DND-41 (cell line): ENCODE results near the gene ARPC1A.

Experiments
- ATAC-seq: fragments of 200-7000 bp; cut with Tn5 transposase; 3 replicates; pipeline ENCODE4 v1.9.1; 2021; ENCODE audit warnings: low read depth; ENCODE audit not compliant: insufficient read depth
- DNase-seq: peaks from one replicate; pipeline ENCODE4 v3.0.0-alpha.2; 2020
- H2AFZ ChIP-seq: 2 replicates; pipeline ENCODE4 v1.6.0; 2012; ENCODE audit warnings: low read depth, low read length
- H3K27ac ChIP-seq: 2 replicates; pipeline ENCODE4 v1.5.1; 2012; ENCODE audit warnings: low read length, inconsistent platforms
- H3K27me3 ChIP-seq: fragments of 200-600 bp; sonication (generic); 2 replicates; pipeline ENCODE4 v1.6.0; 2012; ENCODE audit warnings: low read length, mild to moderate bottlenecking, inconsistent platforms; ENCODE audit not compliant: insufficient read depth, poor library complexity
- H3K36me3 ChIP-seq: 2 replicates; pipeline ENCODE4 v1.5.1; 2012; ENCODE audit warnings: low read length, inconsistent platforms; ENCODE audit not compliant: insufficient read depth
- H3K4me1 ChIP-seq: 2 replicates; pipeline ENCODE4 v1.5.1; 2012; ENCODE audit warnings: mild to moderate bottlenecking, low read length; ENCODE audit not compliant: insufficient read depth
- H3K4me2 ChIP-seq: 2 replicates; pipeline ENCODE4 v1.6.0; 2012; ENCODE audit warnings: mild to moderate bottlenecking, moderate library complexity, low read length, inconsistent platforms; ENCODE audit not compliant: insufficient read depth
- H3K4me3 ChIP-seq, 2 experiments: fragments of 200-600 bp in 1 of 2; shearing (Covaris generic) in 1 of 2; 2 replicates each; pipeline ENCODE4 v1.5.1; 2012 to 2016; ENCODE audit warnings: inconsistent platforms in 2 of 2, low read length in 2 of 2, mild to moderate bottlenecking in 2 of 2, low read depth in 1 of 2, moderate library complexity in 1 of 2
- H3K79me2 ChIP-seq: 2 replicates; pipeline ENCODE4 v1.6.0; 2012; ENCODE audit warnings: low read length, inconsistent platforms; ENCODE audit not compliant: insufficient read depth
- H3K9ac ChIP-seq: 2 replicates; pipeline ENCODE4 v1.6.0; 2012; ENCODE audit warnings: low read depth, mild to moderate bottlenecking, inconsistent platforms, low read length, moderate library complexity
- H3K9me3 ChIP-seq: 2 replicates; pipeline ENCODE4 v1.5.1; 2012; ENCODE audit warnings: low read length, moderate library complexity, mild to moderate bottlenecking, inconsistent platforms; ENCODE audit not compliant: insufficient read depth, severe bottlenecking
- H4K20me1 ChIP-seq: 2 replicates; pipeline ENCODE4 v1.6.0; 2012; ENCODE audit warnings: low read length; ENCODE audit not compliant: insufficient read depth
- CTCF ChIP-seq: IDR thresholded peaks from 2 replicates; pipeline ENCODE4 v1.5.1; 2012; ENCODE audit warnings: borderline replicate concordance, low read length, moderate library complexity, mild to moderate bottlenecking; ENCODE audit not compliant: poor library complexity, severe bottlenecking; ENCODE audit errors: extremely low read depth
- EZH2 ChIP-seq: IDR thresholded peaks from 3 replicates; pipeline ENCODE4 v1.6.1; 2012; ENCODE audit warnings: borderline replicate concordance, low read depth, mild to moderate bottlenecking, moderate library complexity, low read length, inconsistent platforms; ENCODE audit not compliant: severe bottlenecking

Gene ARPC1A

GRCh38 chr7:99398891-99399445 is 73.3 kb downstream of the ARPC1A start:
- Histone ChIP-seq H3K36me3 (peaks cover 93% of the 10 kb centered on the region), H3K4me3 (no peak overlapping the region), H3K27me3 (no peaks in the 10 kb centered on the region), H4K20me1 (peaks cover 72% of the 10 kb centered on the region), H2AFZ (no peak overlapping the region), H3K4me1 (peaks cover 2% of the 10 kb centered on the region; the same call in 1 of the 2 replicates), H3K79me2 (peaks cover 30% of the 10 kb centered on the region), H3K4me2 (no peak overlapping the region), H3K27ac (no peak overlapping the region), H3K9ac (no peak overlapping the region), H3K9me3 (no peaks in the 10 kb centered on the region)
- ATAC-seq (peak; percentile 2; the same call in 1 of the 3 replicates), DNase-seq (no peak)
- no peak for TF ChIP-seq CTCF
- no peak for TF ChIP-seq EZH2

GRCh38 chr7:99399597-99399996 is 73.9 kb downstream of the ARPC1A start:
- H2AFZ ChIP-seq = no peak overlapping the region
- no peaks in the 10 kb centered on the region for H3K9me3 ChIP-seq
- peaks cover 32% of the 10 kb centered on the region for H3K79me2 ChIP-seq
- no peak for DNase-seq
- peaks cover 6% of the 10 kb centered on the region for H3K4me1 ChIP-seq
- H3K27ac ChIP-seq = no peak overlapping the region
- no peak overlapping the region for H3K4me3 ChIP-seq
- H3K4me2 ChIP-seq = no peak overlapping the region
- H3K27me3 ChIP-seq = no peaks in the 10 kb centered on the region
- no peak for TF ChIP-seq CTCF
- TF ChIP-seq EZH2 = no peak
- 0 out of 3 replicates have a peak, but pooled peaks have one; percentile 1 for ATAC-seq
- peaks cover 93% of the 10 kb centered on the region for H3K36me3 ChIP-seq
- H4K20me1 ChIP-seq = peaks cover 73% of the 10 kb centered on the region
- H3K9ac ChIP-seq = no peak overlapping the region

GRCh38 chr7:99402854-99403253 is 77.2 kb downstream of the ARPC1A start:
- no peak for ATAC-seq
- DNase-seq = no peak
- Histone ChIP-seq H3K4me3 (no peak overlapping the region), H3K36me3 (peaks cover 81% of the 10 kb centered on the region), H4K20me1 (peaks cover 73% of the 10 kb centered on the region), H2AFZ (no peak overlapping the region), H3K27me3 (no peaks in the 10 kb centered on the region), H3K9me3 (no peaks in the 10 kb centered on the region), H3K4me2 (no peak overlapping the region), H3K79me2 (peaks cover 61% of the 10 kb centered on the region), H3K4me1 (peaks cover 36% of the 10 kb centered on the region), H3K27ac (no peak overlapping the region), H3K9ac (no peak overlapping the region)
- TF ChIP-seq CTCF (no peak), EZH2 (no peak)
